Activated CD4-positive, alpha-beta T cell treated with anti-CD3 and anti-CD28 coated beads, Interleukin-2, amount 50 U/mL, for 24 hours (primary cell): ENCODE measurements around the gene CCN6.

Experiments
- DNase-seq, 2 donors: peaks; one replicate each; pipeline ENCODE4 v3.0.0-alpha.2; 2020; ENCODE audit warnings: low read depth in 1 of 2, low spot score in 1 of 2

The CCN6 gene

GRCh38 chr6:112054001-112054400, at the start of gene CCN6:
CCN6 (plus strand) TSS chr6:112054104; CDS start chr6:112054358, 254 bp downstream.
- DNase-seq: no peak

- no peak for DNase-seq
These were observed 49.5 kb upstream of the CCN6 start for GRCh38 chr6:112004201-112005012.

GRCh38 chr6:112005013-112005371, 48.9 kb upstream of the CCN6 start:
- no peak for DNase-seq

- no peak for DNase-seq
These were observed 46.6 kb upstream of the CCN6 start for GRCh38 chr6:112007254-112007653.

- no peak for DNase-seq
These were observed 46.1 kb upstream of the CCN6 start for GRCh38 chr6:112007805-112008204.

GRCh38 chr6:112008482-112008881, 45.4 kb upstream of the CCN6 start:
- no peak for DNase-seq

GRCh38 chr6:112010328-112010727, 43.6 kb upstream of the CCN6 start:
- no peak for DNase-seq

- no peak for DNase-seq
These were observed 40.9 kb upstream of the CCN6 start for GRCh38 chr6:112013051-112013450.

GRCh38 chr6:112014483-112014882, 39.4 kb upstream of the CCN6 start:
- no peak for DNase-seq

GRCh38 chr6:112015725-112016124, 38.2 kb upstream of the CCN6 start:
- DNase-seq: no peak

GRCh38 chr6:112016320-112016719, 37.6 kb upstream of the CCN6 start:
- peak; percentile 49 to 69 for DNase-seq

- peak in 1 of 2 donors; percentile 36 for DNase-seq
These were observed 36.7 kb upstream of the CCN6 start for GRCh38 chr6:112017169-112017568.

GRCh38 chr6:112017760-112018537, 36.0 kb upstream of the CCN6 start:
- DNase-seq: no peak

- no peak for DNase-seq
These were observed 35.1 kb upstream of the CCN6 start for GRCh38 chr6:112018619-112019416.

GRCh38 chr6:112019589-112019988, 34.3 kb upstream of the CCN6 start:
- DNase-seq: no peak

GRCh38 chr6:112021691-112022310, 32.1 kb upstream of the CCN6 start:
- DNase-seq: no peak

GRCh38 chr6:112022749-112023148, 31.2 kb upstream of the CCN6 start:
- no peak for DNase-seq

GRCh38 chr6:112024464-112024863, 29.4 kb upstream of the CCN6 start:
- DNase-seq: no peak

- no peak for DNase-seq
These were observed 27.0 kb upstream of the CCN6 start for GRCh38 chr6:112026933-112027332.

GRCh38 chr6:112027942-112028674, 25.8 kb upstream of the CCN6 start:
- DNase-seq: peak in 1 of 2 donors; percentile 59
